Measurements from ENCODE around the gene LRRC37A3. TPM values are rescaled to one million over a fixed set of nuclear protein-coding genes. Genes with fewer than 3 reads are reported as not detected.
"Not testable (repeated sequence)": the region's sequence is repeated elsewhere in the genome, so short reads cannot be mapped to it uniquely, and the experiment has no call there.

The LRRC37A3 gene
- 1 to 10 TPM in 2 of 3 donors, under 1 TPM in 1; 0.58 to 2.3 (median 2.2) TPM for polyA plus RNA-seq

DNA sequence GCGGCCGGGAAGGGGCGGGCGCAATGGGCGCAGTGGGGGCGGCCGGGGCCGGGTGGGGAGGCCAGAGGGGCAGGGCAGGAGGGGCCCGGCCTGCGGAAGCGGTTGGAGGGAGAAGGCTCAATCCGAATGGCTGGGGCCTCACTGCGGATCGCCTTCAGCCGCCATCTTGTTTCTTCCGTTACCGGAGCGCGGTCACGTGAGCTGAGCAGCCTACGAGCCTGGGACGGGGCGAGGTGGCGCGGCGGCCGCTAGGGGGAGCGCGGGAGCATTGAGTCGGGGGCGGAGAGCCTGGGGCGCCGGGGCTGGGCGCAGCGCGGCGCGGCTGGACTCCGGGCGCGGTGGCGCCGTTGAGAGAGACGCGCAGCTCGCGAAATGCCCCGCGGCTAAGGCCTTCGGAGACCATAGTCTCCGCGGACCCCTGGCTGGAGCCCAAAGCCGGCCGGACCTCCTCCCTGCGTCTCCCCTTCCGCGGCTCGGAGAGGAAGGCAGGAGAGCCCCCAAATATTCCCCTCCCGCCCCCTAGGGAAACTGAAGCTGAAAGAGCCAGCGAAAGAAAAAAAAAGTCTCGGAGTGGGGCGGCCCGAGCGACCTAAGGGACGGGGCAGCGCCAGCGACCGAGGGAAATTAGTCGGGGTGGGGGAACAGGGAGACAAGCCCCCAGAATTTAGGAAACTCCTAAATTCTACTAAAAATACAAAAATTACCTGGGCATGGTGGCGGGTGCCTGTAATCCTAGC lies at the start of gene LRRC37A3:
TSS of gene LRRC37A3 (minus strand) at position 190 of the 737 bp plus-strand sequence. CDS start 22,221 bp downstream, outside the sequence.
- H3K4me3 Mint-ChIP-seq, result peak within 1 kb of the TSS; percentile 88 to 92 (median 91)
- H3K36me3 Mint-ChIP-seq; H3K9me3 Mint-ChIP-seq; H3K27me3 Mint-ChIP-seq (ENCODE audit: low read depth in 3 of 3): not testable (repeated sequence)
- peak within 1 kb of the TSS; percentile 86 to 95 (median 92) for H3K27ac Mint-ChIP-seq
- H3K4me1 Mint-ChIP-seq, result peaks cover 4 to 11% of the 10 kb centered on the region in 2 donors
- DNase-seq, result peak; percentile 97 to 100 (median 99)

- peak; percentile 94 to 97 (median 97) for DNase-seq
- H3K4me1 Mint-ChIP-seq, result peaks cover 75 to 79% of the 10 kb centered on the region in 2 donors
- H3K9me3 Mint-ChIP-seq, H3K36me3 Mint-ChIP-seq: not testable (repeated sequence)
- H3K27ac Mint-ChIP-seq, result peak overlapping the region; percentile 98 to 100 (median 98)
- peaks cover 7 to 20% (median 8%) of the 10 kb centered on the region in 3 donors for H3K27me3 Mint-ChIP-seq (ENCODE audit: low read depth in 3 of 3)
- peak overlapping the region; percentile 53 to 77 (median 67) for H3K4me3 Mint-ChIP-seq
These were observed 46.6 kb upstream of the LRRC37A3 start for GRCh38 chr17:64965873-64966287.

DNA sequence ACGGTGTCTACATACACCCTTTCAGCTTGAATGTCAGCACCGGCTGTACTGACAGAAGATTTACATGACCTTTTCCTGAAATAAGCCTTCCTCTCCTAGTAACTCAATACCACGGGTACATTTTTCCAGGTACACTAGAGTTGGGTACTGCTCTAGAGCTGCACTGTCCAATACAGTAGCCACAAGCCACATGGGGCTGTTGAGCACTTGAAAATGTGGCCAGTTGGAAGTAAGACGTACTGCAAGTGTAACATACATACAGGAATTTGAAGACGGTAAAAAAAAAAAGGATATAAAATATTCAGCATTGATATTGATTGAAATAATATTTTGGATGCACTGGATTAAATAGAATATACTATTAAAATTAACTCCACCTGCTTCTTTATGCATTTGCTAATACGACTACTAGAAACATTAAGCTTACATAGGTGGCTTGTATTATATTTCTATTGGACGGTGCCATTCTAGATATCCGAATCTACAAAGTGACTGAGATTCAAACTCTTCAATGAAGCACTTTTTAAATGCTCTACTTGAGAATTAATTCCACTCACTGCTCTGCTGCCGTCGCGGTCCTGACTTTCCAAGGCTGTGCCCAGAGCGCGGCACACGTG lies 46.1 kb upstream of the LRRC37A3 start:
- H3K9me3 Mint-ChIP-seq, H3K36me3 Mint-ChIP-seq, DNase-seq: not testable (repeated sequence)
- Mint-ChIP-seq H3K4me3 (peak overlapping the region; percentile 24 to 65 (median 51)), H3K27ac (peak overlapping the region; percentile 93 to 99 (median 98)), H3K4me1 (peaks cover 70 to 74% of the 10 kb centered on the region in 2 donors), H3K27me3 (ENCODE audit: low read depth in 3 of 3) (peaks cover 7 to 20% (median 8%) of the 10 kb centered on the region in 3 donors)

GRCh38 chr17:64964796-64965195 lies 45.5 kb upstream of the LRRC37A3 start:
- Mint-ChIP-seq H3K27ac (peak overlapping the region; percentile 93 to 99 (median 98)), H3K4me1 (peaks cover 66 to 70% of the 10 kb centered on the region in 2 donors), H3K27me3 (ENCODE audit: low read depth in 3 of 3) (peaks cover 7 to 20% (median 8%) of the 10 kb centered on the region in 3 donors), H3K4me3 (peak overlapping the region in 2 of 5 donors; percentile 13 to 47), H3K9me3 (no peaks in the 10 kb centered on the region), H3K36me3 (no peaks in the 10 kb centered on the region)
- no peak for DNase-seq

DNA sequence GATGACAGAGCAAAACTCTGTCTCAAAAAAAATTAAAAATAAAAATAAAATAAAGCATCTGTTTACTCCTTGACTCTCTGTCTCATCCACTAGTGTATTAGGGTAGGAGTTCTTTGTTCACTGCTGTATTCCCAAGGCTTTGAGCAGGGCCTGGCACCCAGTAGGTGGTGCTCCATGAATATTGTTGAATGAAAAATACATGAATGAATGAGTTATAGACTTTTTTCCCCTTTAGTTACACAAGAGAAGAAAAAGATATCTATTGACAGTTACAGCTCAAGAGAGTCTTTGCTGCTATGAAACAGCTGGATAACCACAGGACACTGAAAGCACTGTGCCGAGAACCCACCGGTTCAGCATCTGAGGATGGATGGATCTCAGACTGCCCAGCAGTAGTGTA lies 44.5 kb upstream of the LRRC37A3 start:
- Mint-ChIP-seq H3K27ac (peak overlapping the region; percentile 64 to 98 (median 86)), H3K4me1 (peaks cover 58 to 63% of the 10 kb centered on the region in 2 donors), H3K27me3 (ENCODE audit: low read depth in 3 of 3) (peaks cover 3 to 13% (median 3%) of the 10 kb centered on the region in 3 donors)
- not testable (repeated sequence) for H3K4me3 Mint-ChIP-seq, DNase-seq, H3K36me3 Mint-ChIP-seq, H3K9me3 Mint-ChIP-seq

DNA sequence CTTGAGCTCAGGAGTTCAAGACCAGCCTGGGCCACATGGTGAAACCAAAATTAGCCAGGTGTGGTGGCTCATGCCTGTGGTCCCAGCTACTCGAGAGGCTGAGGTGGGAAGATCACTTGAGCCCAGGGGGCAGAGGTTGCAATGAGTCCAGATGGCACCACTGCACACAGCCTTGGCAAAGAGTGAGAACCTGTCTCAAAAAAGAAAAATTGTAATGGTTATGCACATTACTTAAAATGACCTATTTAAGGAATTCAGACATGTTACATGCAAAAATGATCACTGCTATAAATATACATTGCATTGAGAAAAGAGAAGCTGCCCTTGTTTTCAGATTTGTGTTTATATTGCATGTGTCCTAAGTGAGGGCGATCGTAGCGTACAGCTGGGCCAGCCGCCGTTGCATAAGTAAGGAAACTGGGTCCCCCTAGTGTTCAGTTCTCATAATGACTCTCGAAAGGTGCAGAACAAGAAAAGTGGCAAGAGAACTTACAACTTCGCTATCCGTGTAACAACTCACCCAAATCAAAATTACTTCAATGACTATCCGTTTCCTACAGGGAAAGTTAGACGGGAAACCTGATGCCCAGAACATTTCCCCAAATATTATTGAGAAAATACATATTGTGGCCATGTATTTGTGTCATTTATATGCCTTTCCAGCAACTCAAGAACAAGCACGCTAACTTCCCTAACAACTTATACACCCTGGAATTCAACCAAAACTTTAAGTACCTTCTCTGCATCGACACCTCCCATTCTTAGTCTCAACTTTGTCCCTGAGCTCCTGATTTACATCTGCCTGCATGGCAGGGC lies 42.5 kb upstream of the LRRC37A3 start:
- Mint-ChIP-seq H3K4me1 (peaks cover 37 to 42% of the 10 kb centered on the region in 2 donors), H3K4me3 (peak overlapping the region in 1 of 5 donors; percentile 10), H3K27ac (peak overlapping the region in 5 of 6 donors; percentile 68 to 80 (median 77))
- not testable (repeated sequence) for H3K36me3 Mint-ChIP-seq; H3K27me3 Mint-ChIP-seq (ENCODE audit: low read depth in 3 of 3); H3K9me3 Mint-ChIP-seq
- DNase-seq, result peak; percentile 71 to 84 (median 82)

GRCh38 chr17:64951877-64952276 lies 32.6 kb upstream of the LRRC37A3 start:
- no peak for DNase-seq
- Mint-ChIP-seq H3K36me3 (no peaks in the 10 kb centered on the region), H3K4me3 (no peak overlapping the region), H3K27ac (no peak overlapping the region), H3K4me1 (no peaks in the 10 kb centered on the region), H3K9me3 (no peaks in the 10 kb centered on the region), H3K27me3 (ENCODE audit: low read depth in 3 of 3) (peaks cover 0 to 2% (median 0%) of the 10 kb centered on the region in 3 donors)

DNA sequence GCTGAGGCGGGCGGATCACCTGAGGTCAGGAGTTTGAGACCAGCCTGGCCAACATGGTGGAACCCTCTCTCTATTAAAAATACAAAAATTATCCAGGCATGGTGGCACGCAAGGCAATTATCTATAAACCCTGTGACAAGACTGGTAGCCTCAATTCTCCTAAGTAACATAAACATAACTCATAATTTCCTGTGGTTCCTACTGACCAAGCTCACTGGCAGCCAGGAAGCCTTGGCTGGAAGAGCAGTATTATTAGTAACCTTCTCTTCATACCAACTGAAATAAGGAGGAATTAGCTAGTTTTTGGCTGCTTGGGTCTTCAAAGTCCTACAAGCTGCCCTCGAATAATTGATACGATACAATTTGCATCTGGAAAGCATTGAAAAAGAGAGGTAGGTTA lies 31.6 kb upstream of the LRRC37A3 start:
- Mint-ChIP-seq H3K27ac (no peak overlapping the region), H3K4me1 (no peaks in the 10 kb centered on the region)
- no peak for DNase-seq

DNA sequence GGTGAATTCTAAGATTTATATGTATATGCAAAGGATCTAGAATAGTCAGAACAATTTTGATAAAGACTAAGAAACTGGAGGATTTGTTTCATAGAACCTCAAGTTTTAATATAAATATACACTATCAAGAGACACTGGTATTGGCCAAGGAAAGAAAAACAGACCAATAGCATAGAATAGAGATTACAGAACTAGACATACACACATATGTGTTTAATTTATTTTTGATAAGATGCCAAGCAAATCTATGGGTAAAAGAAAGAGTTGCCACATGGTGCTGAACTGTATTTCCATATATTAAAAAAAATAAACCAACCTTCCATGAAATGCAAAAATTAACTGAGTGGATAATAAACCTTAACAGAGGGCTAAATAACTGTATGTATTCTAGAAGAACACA lies 27.9 kb upstream of the LRRC37A3 start:
- Mint-ChIP-seq H3K4me3 (no peak overlapping the region), H3K27me3 (ENCODE audit: low read depth in 3 of 3) (peaks cover 0 to 2% (median 0%) of the 10 kb centered on the region in 3 donors), H3K9me3 (no peaks in the 10 kb centered on the region), H3K4me1 (no peaks in the 10 kb centered on the region), H3K27ac (no peak overlapping the region), H3K36me3 (peaks cover 0 to 2% (median under 1%) of the 10 kb centered on the region in 3 donors)
- no peak for DNase-seq

More for the DNA sequence above, 31.6 kb upstream of the LRRC37A3 start:
- H3K4me3 Mint-ChIP-seq, result no peak overlapping the region
- H3K36me3 Mint-ChIP-seq, result peaks cover 0 to 2% (median 0%) of the 10 kb centered on the region in 3 donors
- H3K27me3 Mint-ChIP-seq (ENCODE audit: low read depth in 3 of 3), result peaks cover 0 to 2% (median 0%) of the 10 kb centered on the region in 3 donors
- H3K9me3 Mint-ChIP-seq, result no peaks in the 10 kb centered on the region

DNA sequence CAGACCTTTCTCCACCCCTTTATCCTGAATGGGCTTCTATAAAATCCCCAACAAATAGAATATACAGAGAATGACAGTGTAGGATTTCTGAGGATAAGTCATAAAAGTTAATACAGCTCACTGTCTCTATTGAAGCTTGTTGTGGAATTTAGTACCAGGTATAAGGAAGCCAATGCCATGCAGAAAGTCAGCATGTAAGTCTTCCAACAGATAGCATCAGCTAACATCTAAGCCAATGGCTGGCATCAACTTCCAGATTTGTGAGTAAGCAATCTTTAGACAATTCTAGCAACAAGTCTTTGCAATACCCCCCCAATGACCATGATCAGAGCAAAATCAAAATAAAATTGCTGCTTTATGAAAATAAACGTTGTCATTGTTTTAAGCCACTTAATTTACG lies 22.5 kb upstream of the LRRC37A3 start:
- H3K9me3 Mint-ChIP-seq, result no peaks in the 10 kb centered on the region
- peaks cover 0 to 1% of the 10 kb centered on the region in 2 donors for H3K4me1 Mint-ChIP-seq
- no peak overlapping the region for H3K4me3 Mint-ChIP-seq
- H3K27ac Mint-ChIP-seq, result no peak overlapping the region
- no peak for DNase-seq
- H3K36me3 Mint-ChIP-seq, result peaks cover 0 to 4% (median 2%) of the 10 kb centered on the region in 3 donors
- H3K27me3 Mint-ChIP-seq (ENCODE audit: low read depth in 3 of 3), result peaks cover 0 to 3% (median 2%) of the 10 kb centered on the region in 3 donors

- Mint-ChIP-seq H3K4me3 (no peak overlapping the region), H3K9me3 (no peaks in the 10 kb centered on the region), H3K27me3 (ENCODE audit: low read depth in 3 of 3) (peaks cover 0 to 3% (median 2%) of the 10 kb centered on the region in 3 donors), H3K27ac (no peak overlapping the region), H3K4me1 (peaks cover 0 to 1% of the 10 kb centered on the region in 2 donors), H3K36me3 (peaks cover 0 to 6% (median 0%) of the 10 kb centered on the region in 3 donors)
- DNase-seq, result no peak
These were observed 21.8 kb upstream of the LRRC37A3 start for GRCh38 chr17:64941045-64941444.

DNA sequence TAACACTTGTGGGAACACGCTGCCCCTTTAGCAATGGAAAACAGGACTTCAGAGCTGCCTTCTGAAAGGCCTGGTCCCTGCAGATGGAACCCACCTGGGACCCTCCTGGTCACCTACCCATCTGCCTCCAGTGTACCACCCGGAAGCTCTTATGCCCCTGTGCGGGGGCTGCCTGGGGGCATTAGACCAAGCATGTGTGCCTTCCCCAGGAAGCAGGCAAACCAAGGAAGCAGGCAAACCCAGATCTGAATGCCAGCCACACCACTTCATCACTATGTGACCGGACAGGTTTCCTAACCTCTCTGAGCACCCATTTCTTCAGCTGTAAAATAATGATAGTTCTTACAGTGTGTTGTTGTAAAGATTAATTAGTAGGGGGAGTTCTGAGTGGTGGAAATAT lies 20.8 kb upstream of the LRRC37A3 start:
- peaks cover 0 to 7% (median 0%) of the 10 kb centered on the region in 3 donors for H3K36me3 Mint-ChIP-seq

GRCh38 chr17:64938925-64939474 lies 19.7 kb upstream of the LRRC37A3 start:
- Mint-ChIP-seq H3K36me3 (peaks cover 0 to 7% (median 0%) of the 10 kb centered on the region in 3 donors), H3K4me3 (no peak overlapping the region), H3K4me1 (peaks cover 0 to 1% of the 10 kb centered on the region in 2 donors), H3K27ac (peak overlapping the region in 2 of 6 donors; percentile 65 to 80), H3K9me3 (no peaks in the 10 kb centered on the region), H3K27me3 (ENCODE audit: low read depth in 3 of 3) (peaks cover 0 to 3% (median 2%) of the 10 kb centered on the region in 3 donors)
- DNase-seq, result peak; percentile 35 to 38 (median 37)

More for the DNA sequence above, 20.8 kb upstream of the LRRC37A3 start:
- Mint-ChIP-seq H3K9me3 (no peaks in the 10 kb centered on the region), H3K27ac (no peak overlapping the region), H3K4me3 (no peak overlapping the region), H3K4me1 (peaks cover 0 to 1% of the 10 kb centered on the region in 2 donors), H3K27me3 (ENCODE audit: low read depth in 3 of 3) (peaks cover 0 to 3% (median 2%) of the 10 kb centered on the region in 3 donors)
- no peak for DNase-seq
